ENCODE data around the gene H3-3A. TPM values are rescaled to one million over a fixed set of nuclear protein-coding genes. Genes with fewer than 3 reads are reported as not detected.

H3-3A gene
- total and polyA plus RNA-seq, 2 experiments from 2014 or later = 528 to 617 TPM

GRCh38 chr1:226083302-226084101 is 21.0 kb downstream of the H3-3A start:
- H2AFZ ChIP-seq = peak overlapping the region; percentile 99
- H3K9me3 ChIP-seq (ENCODE audit: low read depth) = no peaks in the 10 kb centered on the region
- no peaks in the 10 kb centered on the region for H3K36me3 ChIP-seq (replicated peaks; ENCODE audit: insufficient read depth, low read depth)
- DNase-seq (ENCODE audit: low spot score) = peak; percentile 93
- H3K4me3 ChIP-seq = peak overlapping the region; percentile 66
- no peaks in the 10 kb centered on the region for H3K27me3 ChIP-seq
- no peaks in the 10 kb centered on the region for H3K9me2 ChIP-seq (replicated peaks; ENCODE audit: insufficient read depth)
- 3% methylated on average over 53 of the region's 75 CpGs for WGBS (ENCODE audit: low lambda C conversion rate, missing lambda C conversion rate)
- H4K20me1 ChIP-seq (ENCODE audit: insufficient read depth, poor library complexity, severe bottlenecking) = no peaks in the 10 kb centered on the region
- peak overlapping the region; percentile 91 for H3K4me2 ChIP-seq
- peak; percentile 11 for TF ChIP-seq CTCF (IDR thresholded peaks at IDR 0.05; ENCODE audit: poor library complexity)
- no peak for TF ChIP-seq EZH2phosphoT487 (IDR thresholded peaks at IDR 0.05; ENCODE audit: low read depth, severe bottlenecking, unreplicated experiment)
- no peak for TF ChIP-seq EZH2 (IDR thresholded peaks at IDR 0.05; ENCODE audit: borderline replicate concordance)
- H3K4me1 ChIP-seq (ENCODE audit: insufficient read depth) = peaks cover 4% of the 10 kb centered on the region
- H3K27ac ChIP-seq = peak overlapping the region; percentile 30
- H3K79me2 ChIP-seq = no peaks in the 10 kb centered on the region

DNA sequence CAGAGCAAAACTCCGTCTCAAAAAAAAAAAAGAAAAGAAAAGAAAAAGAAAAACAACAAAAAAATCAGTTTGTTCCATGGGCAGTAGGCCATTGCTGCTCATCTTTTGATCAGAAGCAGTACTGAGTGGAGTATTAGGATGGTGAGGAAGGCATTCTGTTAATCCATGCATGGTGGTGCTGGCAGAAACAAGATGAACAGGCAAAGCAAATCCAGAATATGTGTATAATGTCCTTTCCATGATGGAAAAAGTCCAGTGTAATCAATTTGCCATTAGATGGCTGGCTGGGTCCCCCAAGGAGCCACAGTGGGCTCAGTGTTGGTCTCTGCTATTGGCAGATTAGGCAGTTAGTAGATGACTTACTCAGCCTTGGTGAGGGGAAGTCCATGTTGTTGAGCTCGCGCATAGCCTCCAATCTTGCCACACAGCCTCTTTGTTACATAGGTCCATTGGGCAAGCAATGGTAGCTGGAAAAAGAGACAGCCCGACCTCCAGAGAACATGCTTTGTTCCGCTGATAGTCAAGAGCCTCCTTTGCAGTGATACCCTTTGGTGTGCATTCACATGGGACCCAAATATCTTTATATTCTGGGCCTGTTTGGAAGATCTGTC is 23.3 kb downstream of the H3-3A start:
- H3K9me3 ChIP-seq (ENCODE audit: low read depth) = no peaks in the 10 kb centered on the region
- no peak overlapping the region for H3K27ac ChIP-seq
- H3K36me3 ChIP-seq (replicated peaks; ENCODE audit: insufficient read depth, low read depth) = no peaks in the 10 kb centered on the region
- no peak overlapping the region for H2AFZ ChIP-seq
- no peak overlapping the region for H3K4me3 ChIP-seq
- H3K9me2 ChIP-seq (replicated peaks; ENCODE audit: insufficient read depth) = no peaks in the 10 kb centered on the region
- TF ChIP-seq EZH2 (IDR thresholded peaks at IDR 0.05; ENCODE audit: borderline replicate concordance) = no peak
- TF ChIP-seq CTCF (IDR thresholded peaks at IDR 0.05; ENCODE audit: poor library complexity) = no peak
- no peak for TF ChIP-seq EZH2phosphoT487 (IDR thresholded peaks at IDR 0.05; ENCODE audit: low read depth, severe bottlenecking, unreplicated experiment)
- H3K27me3 ChIP-seq = no peaks in the 10 kb centered on the region
- 98% methylated on average over 4 of the region's 5 CpGs for WGBS (ENCODE audit: low lambda C conversion rate, missing lambda C conversion rate)
- peaks cover 4% of the 10 kb centered on the region for H3K4me1 ChIP-seq (ENCODE audit: insufficient read depth)
- no peak for DNase-seq (ENCODE audit: low spot score)
- H4K20me1 ChIP-seq (ENCODE audit: insufficient read depth, poor library complexity, severe bottlenecking) = no peaks in the 10 kb centered on the region
- H3K79me2 ChIP-seq = no peaks in the 10 kb centered on the region
- H3K4me2 ChIP-seq = no peak overlapping the region

GRCh38 chr1:226086776-226087175 is 24.3 kb downstream of the H3-3A start:
- H3K4me2 ChIP-seq = no peak overlapping the region
- no peaks in the 10 kb centered on the region for H3K79me2 ChIP-seq
- H2AFZ ChIP-seq = no peak overlapping the region
- TF ChIP-seq CTCF (IDR thresholded peaks at IDR 0.05; ENCODE audit: poor library complexity) = no peak
- H3K9me2 ChIP-seq (replicated peaks; ENCODE audit: insufficient read depth) = no peaks in the 10 kb centered on the region
- no peaks in the 10 kb centered on the region for H3K36me3 ChIP-seq (replicated peaks; ENCODE audit: insufficient read depth, low read depth)
- H3K9me3 ChIP-seq (ENCODE audit: low read depth) = no peaks in the 10 kb centered on the region
- no peak overlapping the region for H3K27ac ChIP-seq
- H3K4me3 ChIP-seq = no peak overlapping the region
- peaks cover 4% of the 10 kb centered on the region for H3K4me1 ChIP-seq (ENCODE audit: insufficient read depth)
- 93% methylated on average over 17 of the region's 17 CpGs for WGBS (ENCODE audit: low lambda C conversion rate, missing lambda C conversion rate)
- H4K20me1 ChIP-seq (ENCODE audit: insufficient read depth, poor library complexity, severe bottlenecking) = no peaks in the 10 kb centered on the region
- no peak for DNase-seq (ENCODE audit: low spot score)
- no peaks in the 10 kb centered on the region for H3K27me3 ChIP-seq
